GM18519 (cell line): ENCODE results near the gene GZMM.

Experiments used
- ATAC-seq: cut with Tn5 transposase; IDR thresholded peaks from one replicate; pipeline ENCODE4 v1.9.1; 2021; ENCODE audit warnings: mild to moderate bottlenecking, moderate library complexity; ENCODE audit not compliant: unreplicated experiment, low FRiP score

The GZMM gene

GRCh38 chr19:558770-559439, 15.1 kb downstream of the GZMM start:
- ATAC-seq: no peak

GRCh38 chr19:560121-560520, 16.3 kb downstream of the GZMM start:
- ATAC-seq: no peak

GRCh38 chr19:566403-566802, 22.6 kb downstream of the GZMM start:
- ATAC-seq: no peak

GRCh38 chr19:566844-567243, 23.0 kb downstream of the GZMM start:
- no peak for ATAC-seq

- ATAC-seq: no peak
These were observed 23.5 kb downstream of the GZMM start for GRCh38 chr19:567296-567900.

- ATAC-seq: no peak
These were observed 26.4 kb downstream of the GZMM start for GRCh38 chr19:570251-570686.

- ATAC-seq: no peak
These were observed 27.2 kb downstream of the GZMM start for GRCh38 chr19:570937-571565.

GRCh38 chr19:571566-571974, 27.7 kb downstream of the GZMM start:
- no peak for ATAC-seq

- ATAC-seq: peak; percentile 74
These were observed 28.4 kb downstream of the GZMM start, which contains the start of gene BSG for GRCh38 chr19:572140-572742. Gene BSG (plus strand): TSS chr19:572596. CDS start chr19:572635, 39 bp downstream.

- ATAC-seq: no peak
These were observed 29.1 kb downstream of the GZMM start for GRCh38 chr19:572743-573518.

GRCh38 chr19:573519-573825, 29.6 kb downstream of the GZMM start:
- ATAC-seq: no peak

- no peak for ATAC-seq
These were observed 31.0 kb downstream of the GZMM start for GRCh38 chr19:574658-575526.

GRCh38 chr19:575527-576506, 32.0 kb downstream of the GZMM start:
- ATAC-seq: no peak

- no peak for ATAC-seq
These were observed 33.0 kb downstream of the GZMM start for GRCh38 chr19:576768-577438.

- ATAC-seq: no peak
These were observed 33.9 kb downstream of the GZMM start for GRCh38 chr19:577439-578392.

- no peak for ATAC-seq
These were observed 35.4 kb downstream of the GZMM start for GRCh38 chr19:579111-579841.

- no peak for ATAC-seq
These were observed 35.9 kb downstream of the GZMM start for GRCh38 chr19:579842-580155.
